GM23338 (cell line): ENCODE results near the gene ECHDC3. TPM values are rescaled to one million over a fixed set of nuclear protein-coding genes. Genes with fewer than 3 reads are reported as not detected.

Source experiments
- ATAC-seq: fragments of 200-7000 bp; cut with Tn5 transposase; 3 replicates; pipeline ENCODE4 v1.9.1; 2020
- DNase-seq: peaks from one replicate; pipeline ENCODE4 v3.0.0-alpha.2; 2015; ENCODE audit warnings: low spot score
- H2AFZ ChIP-seq: fragments of 200-600 bp; sonication (generic); 2 replicates; pipeline ENCODE4 v1.8.0; 2016; ENCODE audit warnings: antibody characterized with exemption, mild to moderate bottlenecking, moderate library complexity
- H3F3A ChIP-seq: fragments of 200-600 bp; sonication (generic); replicated peaks from 2 replicates; pipeline ENCODE4 v1.8.0; 2017; ENCODE audit warnings: antibody characterized with exemption, mixed run types, low read depth
- H3K27ac ChIP-seq: fragments of 200-600 bp; sonication (generic); 2 replicates; pipeline ENCODE4 v1.6.1; 2016; ENCODE audit warnings: low read depth
- H3K27me3 ChIP-seq: fragments of 200-600 bp; sonication (generic); 2 replicates; pipeline ENCODE4 v1.8.0; 2016; ENCODE audit warnings: mild to moderate bottlenecking, mixed run types, moderate library complexity; ENCODE audit not compliant: insufficient read depth
- H3K36me3 ChIP-seq: fragments of 200-600 bp; sonication (generic); 2 replicates; pipeline ENCODE4 v1.8.0; 2016; ENCODE audit warnings: mild to moderate bottlenecking; ENCODE audit not compliant: insufficient read depth
- H3K4me1 ChIP-seq: fragments of 200-600 bp; sonication (generic); 2 replicates; pipeline ENCODE4 v1.8.0; 2016; ENCODE audit warnings: mild to moderate bottlenecking, moderate library complexity; ENCODE audit not compliant: insufficient read depth
- H3K4me2 ChIP-seq: fragments of 200-600 bp; sonication (generic); 2 replicates; pipeline ENCODE4 v1.7.1; 2017; ENCODE audit warnings: mixed run types
- H3K4me3 ChIP-seq: fragments of 200-600 bp; sonication (generic); 2 replicates; pipeline ENCODE4 v1.6.1; 2016; ENCODE audit warnings: mixed run types
- H3K79me2 ChIP-seq: fragments of 200-600 bp; sonication (generic); replicated peaks from 2 replicates; pipeline ENCODE4 v1.8.0; 2017; ENCODE audit warnings: mild to moderate bottlenecking; ENCODE audit not compliant: insufficient read depth
- H3K9me2 ChIP-seq: fragments of 200-600 bp; sonication (generic); 2 replicates; pipeline ENCODE4 v1.8.0; 2017; ENCODE audit not compliant: insufficient read depth
- H4K20me1 ChIP-seq: fragments of 200-600 bp; sonication (generic); replicated peaks from 2 replicates; pipeline ENCODE4 v1.8.0; 2017; ENCODE audit warnings: mild to moderate bottlenecking; ENCODE audit not compliant: insufficient read depth
- H3K27ac Mint-ChIP-seq: 2 replicates; pipeline ENCODE4 v1.8.0; 2020; ENCODE audit warnings: inconsistent platforms, mild to moderate bottlenecking, moderate library complexity, mixed read lengths
- H3K27me3 Mint-ChIP-seq: 3 replicates; pipeline ENCODE4 v1.8.0; 2022; ENCODE audit warnings: low read depth, mild to moderate bottlenecking, moderate library complexity, mixed read lengths, inconsistent platforms; ENCODE audit not compliant: insufficient read depth, poor library complexity
- H3K36me3 Mint-ChIP-seq: 3 replicates; pipeline ENCODE4 v1.8.0; 2021; ENCODE audit warnings: low read depth, mild to moderate bottlenecking, inconsistent platforms, moderate library complexity, mixed read lengths
- H3K4me1 Mint-ChIP-seq: 3 replicates; pipeline ENCODE4 v1.8.0; 2020; ENCODE audit warnings: mild to moderate bottlenecking, inconsistent platforms, mixed read lengths
- H3K4me3 Mint-ChIP-seq: 3 replicates; pipeline ENCODE4 v1.8.0; 2021; ENCODE audit warnings: moderate library complexity, mild to moderate bottlenecking, inconsistent platforms, mixed read lengths
- H3K9me3 Mint-ChIP-seq: 3 replicates; pipeline ENCODE4 v1.8.0; 2020; ENCODE audit warnings: moderate library complexity, mild to moderate bottlenecking, inconsistent platforms, mixed read lengths
- ETS1 ChIP-seq: IDR thresholded peaks from 2 replicates; pipeline ENCODE4 v1.6.1; 2016; ENCODE audit warnings: antibody characterized with exemption
- EZH2 ChIP-seq: fragments of 200-600 bp; sonication (generic); IDR thresholded peaks from one replicate; pipeline ENCODE4 v1.8.0; 2017; ENCODE audit warnings: antibody characterized with exemption, mild to moderate bottlenecking, low read depth; ENCODE audit not compliant: unreplicated experiment
- EZH2phosphoT487 ChIP-seq: fragments of 200-600 bp; sonication (generic); IDR thresholded peaks from one replicate; pipeline ENCODE4 v1.8.1; 2018; ENCODE audit warnings: antibody characterized with exemption; ENCODE audit not compliant: unreplicated experiment
- ZNF331 ChIP-seq: fragments of 250-450 bp; sonication (Bioruptor Pico); IDR thresholded peaks from 2 replicates; pipeline ENCODE4 v1.5.0; 2020; ENCODE audit warnings: low read depth, mild to moderate bottlenecking, moderate library complexity
- ZNF462 ChIP-seq: fragments of 250-450 bp; sonication (Bioruptor Pico); IDR thresholded peaks from 2 replicates; pipeline ENCODE4 v1.5.0; 2020; ENCODE audit warnings: mild to moderate bottlenecking, moderate library complexity
- polyA plus RNA-seq: library from polyadenylated mRNA; unstranded; fragments of >200 nt; fragmentation: Nextera tagmentation; extraction: Ambion mirVana; gene quantifications from 2 replicates; pipeline ENCODE4 v1.2.1, GENCODE V29; 2016
- total RNA-seq: library from RNA; depleted of rRNA; stranded (reverse); fragments of >200 nt; shearing (Covaris generic); gene quantifications from 2 replicates; pipeline ENCODE4 v1.2.3, GENCODE V29; 2014

Gene ECHDC3
- total and polyA plus RNA-seq, 2 experiments from 2014 or later: 16.3 to 50.1 TPM

GRCh38 chr10:11704092-11704491 lies 38.1 kb upstream of the ECHDC3 start:
- peak overlapping the region; percentile 74 for H2AFZ ChIP-seq
- H3K4me3 Mint-ChIP-seq: no peak overlapping the region

More at GRCh38 chr10:11704092-11704491, 38.1 kb upstream of the ECHDC3 start:
- TF ChIP-seq EZH2 (no peak), ETS1 (no peak), ZNF462 (CRISPR knock-in tag) (no peak), ZNF331 (CRISPR knock-in tag) (no peak), EZH2phosphoT487 (no peak)
- Histone ChIP-seq H3K27me3 (no peaks in the 10 kb centered on the region), H3K27ac (no peak overlapping the region), H3K36me3 (no peaks in the 10 kb centered on the region), H4K20me1 (no peaks in the 10 kb centered on the region), H3K9me2 (no peaks in the 10 kb centered on the region; the same call in 1 of the 2 replicates), H3K4me2 (no peak overlapping the region), H3K4me3 (no peak overlapping the region), H3K79me2 (no peaks in the 10 kb centered on the region), H3K4me1 (no peaks in the 10 kb centered on the region), H3F3A (no peaks in the 10 kb centered on the region)
- no peaks in the 10 kb centered on the region for H3K4me1 Mint-ChIP-seq
- ATAC-seq (no peak), DNase-seq (no peak)
- peaks cover 3% of the 10 kb centered on the region for H3K27me3 Mint-ChIP-seq
- no peaks in the 10 kb centered on the region for H3K36me3 Mint-ChIP-seq
- H3K27ac Mint-ChIP-seq: no peak overlapping the region
- H3K9me3 Mint-ChIP-seq: no peaks in the 10 kb centered on the region; the same call in 2 of the 3 replicates
